Measurements from ENCODE around the gene PPP2R5C. TPM values are rescaled to one million over a fixed set of nuclear protein-coding genes. Genes with fewer than 3 reads are reported as not detected.

The PPP2R5C gene
- total RNA-seq, 6 donors from 2014 or later, result 105 to 208 (median 133) TPM

- DNase-seq (no peak), ATAC-seq (ENCODE audit: low FRiP score in 2 of 2) (no peak)
- Histone ChIP-seq H3K27me3 (no peaks in the 10 kb centered on the region), H3K9me3 (no peaks in the 10 kb centered on the region), H3K36me3 (no peaks in the 10 kb centered on the region), H3K4me1 (peaks cover 52 to 60% (median 56%) of the 10 kb centered on the region in 4 donors), H3K4me3 (no peak overlapping the region), H3K27ac (peak overlapping the region in 1 of 4 donors; percentile 5)
- no peak for TF ChIP-seq POLR2AphosphoS5 (IDR thresholded peaks at IDR 0.05)
- TF ChIP-seq CTCF (IDR thresholded peaks at IDR 0.05), result no peak
- no peak for TF ChIP-seq EP300 (IDR thresholded peaks at IDR 0.05)
- WGBS, 2 donors, result 87 to 93% methylated on average over 3 of the region's 3 CpGs
Measured at GRCh38 chr14:101827286-101827685, 65.8 kb downstream of the PPP2R5C start.

DNA sequence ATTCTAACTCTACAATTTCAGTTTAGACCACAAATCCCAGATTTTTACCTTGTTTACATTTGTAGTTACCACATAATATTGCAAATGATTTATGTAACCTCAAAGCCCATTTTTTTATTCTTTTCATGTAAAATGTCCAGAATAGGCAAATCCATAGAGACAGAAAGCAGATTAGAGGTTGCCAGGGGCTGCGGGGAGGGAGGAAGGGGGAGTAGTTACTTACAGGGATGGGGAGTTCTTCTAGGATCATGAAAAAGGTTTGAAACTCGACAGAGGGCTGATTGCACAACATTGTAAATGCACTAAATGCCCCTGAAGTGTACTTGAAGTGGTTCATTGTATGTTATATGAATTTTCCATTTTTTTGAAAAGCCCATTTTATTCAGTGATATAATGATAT, 66.5 kb downstream of the PPP2R5C start:
- H3K27me3 ChIP-seq, result no peaks in the 10 kb centered on the region
- peak overlapping the region in 1 of 4 donors; percentile 5 for H3K27ac ChIP-seq
- peaks cover 48 to 56% (median 52%) of the 10 kb centered on the region in 4 donors for H3K4me1 ChIP-seq
- no peak for DNase-seq
- ATAC-seq (ENCODE audit: low FRiP score in 2 of 2), result no peak
- WGBS, 2 donors, result 38 to 44% methylated on average over 2 of the region's 2 CpGs
- no peaks in the 10 kb centered on the region for H3K36me3 ChIP-seq
- TF ChIP-seq POLR2AphosphoS5 (IDR thresholded peaks at IDR 0.05) (no peak), EP300 (IDR thresholded peaks at IDR 0.05) (no peak), CTCF (IDR thresholded peaks at IDR 0.05) (no peak), POLR2A (IDR thresholded peaks at IDR 0.05) (no peak)
- no peak overlapping the region for H3K4me3 ChIP-seq
- no peaks in the 10 kb centered on the region for H3K9me3 ChIP-seq

GRCh38 chr14:101830271-101830670, 68.8 kb downstream of the PPP2R5C start:
- Histone ChIP-seq H3K4me1 (peaks cover 40 to 54% (median 44%) of the 10 kb centered on the region in 4 donors), H3K27ac (peak overlapping the region in 1 of 4 donors; percentile 16), H3K36me3 (no peaks in the 10 kb centered on the region), H3K4me3 (no peak overlapping the region), H3K27me3 (no peaks in the 10 kb centered on the region), H3K9me3 (no peaks in the 10 kb centered on the region)
- 53 to 86% methylated on average over 2 to 4 of the region's 4 CpGs for WGBS, 2 donors
- TF ChIP-seq POLR2A (IDR thresholded peaks at IDR 0.05), result no peak
- TF ChIP-seq POLR2AphosphoS5 (IDR thresholded peaks at IDR 0.05), result no peak
- no peak for TF ChIP-seq EP300 (IDR thresholded peaks at IDR 0.05)
- TF ChIP-seq CTCF (IDR thresholded peaks at IDR 0.05), result no peak
- no peak for ATAC-seq (ENCODE audit: low FRiP score in 2 of 2)
- DNase-seq, result no peak

GRCh38 chr14:101833045-101833444, 71.5 kb downstream of the PPP2R5C start:
- Histone ChIP-seq H3K4me1 (peaks cover 31 to 46% (median 38%) of the 10 kb centered on the region in 4 donors), H3K27ac (no peak overlapping the region), H3K27me3 (no peaks in the 10 kb centered on the region), H3K36me3 (peaks cover 0 to 7% (median 0%) of the 10 kb centered on the region in 4 donors), H3K9me3 (no peaks in the 10 kb centered on the region), H3K4me3 (no peak overlapping the region)
- ATAC-seq (ENCODE audit: low FRiP score in 2 of 2) (no peak), DNase-seq (no peak)
- no peak for TF ChIP-seq POLR2A (IDR thresholded peaks at IDR 0.05)
- no peak for TF ChIP-seq POLR2AphosphoS5 (IDR thresholded peaks at IDR 0.05)
- TF ChIP-seq CTCF (IDR thresholded peaks at IDR 0.05), result no peak
- no peak for TF ChIP-seq EP300 (IDR thresholded peaks at IDR 0.05)
- WGBS, 2 donors, result 90 to 93% methylated on average over 10 to 11 of the region's 11 CpGs

- peaks cover 30 to 38% (median 32%) of the 10 kb centered on the region in 4 donors for H3K4me1 ChIP-seq
- H3K27me3 ChIP-seq, result no peaks in the 10 kb centered on the region
- no peaks in the 10 kb centered on the region for H3K9me3 ChIP-seq
- WGBS, 2 donors, result 82 to 94% methylated on average over 4 of the region's 4 CpGs
- DNase-seq (no peak), ATAC-seq (ENCODE audit: low FRiP score in 2 of 2) (no peak)
- H3K36me3 ChIP-seq, result peaks cover 0 to 7% (median 0%) of the 10 kb centered on the region in 4 donors
- H3K4me3 ChIP-seq, result no peak overlapping the region
- TF ChIP-seq EP300 (IDR thresholded peaks at IDR 0.05), result no peak
- TF ChIP-seq POLR2AphosphoS5 (IDR thresholded peaks at IDR 0.05), result no peak
- no peak for TF ChIP-seq CTCF (IDR thresholded peaks at IDR 0.05)
- TF ChIP-seq POLR2A (IDR thresholded peaks at IDR 0.05), result no peak
- H3K27ac ChIP-seq, result peak overlapping the region in 3 of 4 donors; percentile 5 to 79 (median 30)
Measured at GRCh38 chr14:101834397-101834796, 72.9 kb downstream of the PPP2R5C start.

Measured in upper lobe of left lung (tissue), 6 donors.